IPS-18a (cell line): ENCODE results near the gene TEDC1.
"Not testable (repeated sequence)": the region's sequence is repeated elsewhere in the genome, so short reads cannot be mapped to it uniquely, and the experiment has no call there.

Source experiments
- H3K27ac ChIP-seq: one replicate; pipeline ENCODE4 v1.5.1; 2013; ENCODE audit warnings: low read length
- H3K27me3 ChIP-seq: one replicate; pipeline ENCODE4 v1.6.1; 2013; ENCODE audit warnings: mild to moderate bottlenecking, low read length; ENCODE audit not compliant: control insufficient read depth, insufficient read depth
- H3K36me3 ChIP-seq: one replicate; pipeline ENCODE4 v1.6.1; 2013; ENCODE audit warnings: low read depth, low read length; ENCODE audit not compliant: control insufficient read depth
- H3K4me1 ChIP-seq: one replicate; pipeline ENCODE4 v1.6.1; 2013; ENCODE audit warnings: low read depth, low read length; ENCODE audit not compliant: control insufficient read depth
- H3K4me3 ChIP-seq: one replicate; pipeline ENCODE4 v1.5.1; 2013; ENCODE audit warnings: low read length
- H3K9ac ChIP-seq: one replicate; pipeline ENCODE4 v1.6.1; 2013; ENCODE audit warnings: mild to moderate bottlenecking, low read length, moderate library complexity
- H3K9me3 ChIP-seq: one replicate; pipeline ENCODE4 v1.6.1; 2013; ENCODE audit warnings: low read depth, low read length; ENCODE audit not compliant: control insufficient read depth

The TEDC1 gene

GRCh38 chr14:105537580-105538474 is 46.8 kb downstream of the TEDC1 start:
- H3K36me3 ChIP-seq = no peaks in the 10 kb centered on the region
- no peak overlapping the region for H3K27ac ChIP-seq
- H3K9ac ChIP-seq = no peak overlapping the region
- peaks cover 10% of the 10 kb centered on the region for H3K9me3 ChIP-seq
- no peaks in the 10 kb centered on the region for H3K4me1 ChIP-seq
- H3K4me3 ChIP-seq = no peak overlapping the region
- no peaks in the 10 kb centered on the region for H3K27me3 ChIP-seq

GRCh38 chr14:105538481-105539049 is 47.5 kb downstream of the TEDC1 start:
- no peaks in the 10 kb centered on the region for H3K27me3 ChIP-seq
- H3K9me3 ChIP-seq = peaks cover 10% of the 10 kb centered on the region

GRCh38 chr14:105540811-105541210 is 49.8 kb downstream of the TEDC1 start:
- no peaks in the 10 kb centered on the region for H3K4me1 ChIP-seq
- no peak overlapping the region for H3K27ac ChIP-seq
- no peak overlapping the region for H3K4me3 ChIP-seq
- no peak overlapping the region for H3K9ac ChIP-seq
- peaks cover 22% of the 10 kb centered on the region for H3K9me3 ChIP-seq
- no peaks in the 10 kb centered on the region for H3K36me3 ChIP-seq
- H3K27me3 ChIP-seq = no peaks in the 10 kb centered on the region

More at GRCh38 chr14:105538481-105539049, 47.5 kb downstream of the TEDC1 start:
- Histone ChIP-seq H3K27ac (no peak overlapping the region), H3K4me3 (no peak overlapping the region), H3K36me3 (no peaks in the 10 kb centered on the region), H3K4me1 (no peaks in the 10 kb centered on the region), H3K9ac (no peak overlapping the region)

GRCh38 chr14:105541218-105541875 is 50.3 kb downstream of the TEDC1 start:
- Histone ChIP-seq H3K9me3 (peaks cover 22% of the 10 kb centered on the region), H3K27me3 (no peaks in the 10 kb centered on the region)

GRCh38 chr14:105545676-105546075 is 54.6 kb downstream of the TEDC1 start:
- not testable (repeated sequence) for H3K4me3 ChIP-seq, H3K36me3 ChIP-seq, H3K27me3 ChIP-seq, H3K27ac ChIP-seq, H3K4me1 ChIP-seq, H3K9ac ChIP-seq
- peaks cover 27% of the 10 kb centered on the region for H3K9me3 ChIP-seq

More at GRCh38 chr14:105541218-105541875, 50.3 kb downstream of the TEDC1 start:
- H3K27ac ChIP-seq = no peak overlapping the region
- H3K4me3 ChIP-seq = no peak overlapping the region
- no peaks in the 10 kb centered on the region for H3K36me3 ChIP-seq
- no peak overlapping the region for H3K9ac ChIP-seq
- H3K4me1 ChIP-seq = no peaks in the 10 kb centered on the region

GRCh38 chr14:105546410-105546809 is 55.4 kb downstream of the TEDC1 start:
- not testable (repeated sequence) for H3K27ac ChIP-seq, H3K9ac ChIP-seq, H3K4me3 ChIP-seq, H3K36me3 ChIP-seq, H3K4me1 ChIP-seq, H3K27me3 ChIP-seq
- peaks cover 25% of the 10 kb centered on the region for H3K9me3 ChIP-seq

GRCh38 chr14:105547072-105547471 is 56.0 kb downstream of the TEDC1 start:
- not testable (repeated sequence) for H3K27ac ChIP-seq, H3K4me1 ChIP-seq, H3K4me3 ChIP-seq, H3K27me3 ChIP-seq, H3K9ac ChIP-seq, H3K36me3 ChIP-seq
- H3K9me3 ChIP-seq = peaks cover 27% of the 10 kb centered on the region

- H3K27ac ChIP-seq = no peak overlapping the region
- H3K36me3 ChIP-seq = no peaks in the 10 kb centered on the region
- peaks cover 27% of the 10 kb centered on the region for H3K9me3 ChIP-seq
- H3K9ac ChIP-seq = no peak overlapping the region
- H3K4me3 ChIP-seq = no peak overlapping the region
- no peaks in the 10 kb centered on the region for H3K27me3 ChIP-seq
- H3K4me1 ChIP-seq = no peaks in the 10 kb centered on the region
These were observed 56.7 kb downstream of the TEDC1 start for GRCh38 chr14:105547741-105548169.
